Caco-2 (cell line): ENCODE results near the gene RCOR3. TPM values are rescaled to one million over a fixed set of nuclear protein-coding genes. Genes with fewer than 3 reads are reported as not detected.

ENCODE experiments used
- BruUV-seq: library from RNA; stranded (reverse); fragments of 400-500 nt; replicated peaks from 2 replicates; lab custom pipeline; 2021; lab: Mats Ljungman, UMichigan
- CTCF ChIA-PET: fragments of 300-600 bp; sonication (Branson Sonifier 250); formaldehyde crosslinking; loops from one replicate; lab custom pipeline; 2022; ENCODE audit warnings: antibody characterized with exemption; lab: Charles Lee
- POLR2A ChIA-PET: fragments of 300-600 bp; sonication (Branson Sonifier 250); formaldehyde crosslinking; loops from one replicate; lab custom pipeline; 2022; ENCODE audit warnings: antibody characterized with exemption; lab: Charles Lee
- DNase-seq, 2 experiments: peaks; one replicate each; pipeline versions ENCODE4 v3.0.0 to v3.0.0-alpha.2; 2020 to 2022
- H3K27me3 ChIP-seq: replicated peaks from 2 replicates; pipeline ENCODE4 v1.6.0; 2011; ENCODE audit warnings: low read length; ENCODE audit not compliant: control insufficient read depth, insufficient read depth
- H3K36me3 ChIP-seq: 2 replicates; pipeline ENCODE4 v1.5.1; 2011; ENCODE audit warnings: low read length; ENCODE audit not compliant: control insufficient read depth, insufficient read depth
- H3K4me1 ChIP-seq: fragments of 250-450 bp; sonication (Bioruptor Pico); 2 replicates; pipeline ENCODE4 v1.5.1; 2020; ENCODE audit warnings: mild to moderate bottlenecking
- H3K4me3 ChIP-seq: 2 replicates; pipeline ENCODE4 v1.5.1; 2011; ENCODE audit warnings: low read depth, mild to moderate bottlenecking, control low read depth, low read length
- H3K9me3 ChIP-seq: fragments of 250-450 bp; sonication (Bioruptor Pico); 2 replicates; pipeline ENCODE4 v1.5.1; 2020; ENCODE audit warnings: mild to moderate bottlenecking, moderate library complexity
- H3K27ac Mint-ChIP-seq: one replicate; pipeline ENCODE4 v1.8.0; 2022; ENCODE audit warnings: mixed read lengths; ENCODE audit not compliant: unreplicated experiment
- H3K27me3 Mint-ChIP-seq: one replicate; pipeline ENCODE4 v1.8.0; 2022; ENCODE audit warnings: mixed read lengths; ENCODE audit not compliant: insufficient read depth, unreplicated experiment
- H3K36me3 Mint-ChIP-seq: one replicate; pipeline ENCODE4 v1.8.0; 2022; ENCODE audit warnings: mild to moderate bottlenecking, mixed read lengths; ENCODE audit not compliant: insufficient read depth, unreplicated experiment
- H3K4me1 Mint-ChIP-seq: one replicate; pipeline ENCODE4 v1.8.0; 2022; ENCODE audit warnings: low read depth, mixed read lengths; ENCODE audit not compliant: unreplicated experiment
- H3K4me3 Mint-ChIP-seq: one replicate; pipeline ENCODE4 v1.8.0; 2022; ENCODE audit warnings: mild to moderate bottlenecking, moderate library complexity, mixed read lengths; ENCODE audit not compliant: unreplicated experiment
- H3K9me3 Mint-ChIP-seq: one replicate; pipeline ENCODE4 v1.8.0; 2022; ENCODE audit warnings: mixed read lengths; ENCODE audit not compliant: unreplicated experiment
- intact Hi-C: fragments of 100-400 bp; cut with micrococcal nuclease; formaldehyde crosslinking; loops from one replicate; pipeline ENCODE4 v1.10.0; 2022; ENCODE audit not compliant: unreplicated experiment
- total RNA-seq: library from RNA; stranded (reverse); gene quantifications from 2 replicates; pipeline ENCODE4 v1.2.3, GENCODE V29; 2022
- TF ChIP-seq, protein P1 (sequence below), 2 experiments: fragments of 200-600 bp in 1 of 2; IDR thresholded peaks; 1 replicate in 1 of 2; 2 replicates in 1 of 2; pipeline versions ENCODE4 v1.5.1 to v1.8.0; 2011 to 2022; ENCODE audit warnings: antibody characterized with exemption in 1 of 2, control low read depth in 1 of 2, inconsistent platforms in 1 of 2, low read depth in 1 of 2, low read length in 1 of 2, mild to moderate bottlenecking in 1 of 2, moderate library complexity in 1 of 2; ENCODE audit not compliant: insufficient read depth in 1 of 2, severe bottlenecking in 1 of 2, unreplicated experiment in 1 of 2

RCOR3 gene
- total RNA-seq, 1 experiment from 2014 or later: 42.3 TPM

DNA sequence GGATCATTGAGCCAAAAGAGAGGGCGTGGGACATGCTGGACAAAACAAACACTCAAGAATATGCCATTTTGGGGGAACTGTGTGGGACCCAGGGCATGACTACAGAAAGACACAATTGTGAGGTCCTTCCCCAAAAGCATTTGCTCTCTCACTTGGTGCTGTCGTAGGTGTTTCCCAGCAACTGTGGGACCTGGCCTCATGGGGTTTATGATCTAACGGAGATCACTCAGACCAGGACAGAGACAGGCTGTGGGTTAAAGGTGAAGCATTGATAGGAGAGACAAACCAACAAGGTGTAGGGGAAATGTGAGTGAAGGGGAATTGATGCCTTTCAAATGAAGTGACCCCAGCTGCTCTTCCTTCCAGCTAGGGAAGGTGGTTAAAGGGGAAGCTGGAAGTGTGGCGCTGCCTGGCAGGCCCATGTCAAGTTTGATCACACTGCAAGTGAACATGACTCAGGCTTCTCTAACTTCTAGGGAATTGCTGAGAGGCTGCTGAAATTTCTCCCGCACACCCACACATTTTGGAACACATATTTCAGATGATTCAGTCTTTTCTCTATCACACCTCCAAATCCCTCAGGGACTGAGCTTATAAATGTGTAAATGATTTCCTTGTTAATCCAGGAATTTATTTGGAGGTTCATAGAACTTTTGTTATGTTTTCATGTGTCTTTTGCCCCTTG is 97.7 kb downstream of the RCOR3 start:
- CTCF ChIA-PET: no interaction called here
- no TSS peak for BruUV-seq
- Mint-ChIP-seq H3K4me3 (no peak overlapping the region), H3K27ac (no peak overlapping the region), H3K9me3 (peaks cover 4% of the 10 kb centered on the region), H3K27me3 (no peaks in the 10 kb centered on the region), H3K36me3 (peaks cover 8% of the 10 kb centered on the region), H3K4me1 (no peaks in the 10 kb centered on the region)
- H3K9me3 ChIP-seq: no peaks in the 10 kb centered on the region; the same call in 1 of the 2 replicates
- H3K4me1 ChIP-seq: no peaks in the 10 kb centered on the region
- TF ChIP-seq, protein P1, sequence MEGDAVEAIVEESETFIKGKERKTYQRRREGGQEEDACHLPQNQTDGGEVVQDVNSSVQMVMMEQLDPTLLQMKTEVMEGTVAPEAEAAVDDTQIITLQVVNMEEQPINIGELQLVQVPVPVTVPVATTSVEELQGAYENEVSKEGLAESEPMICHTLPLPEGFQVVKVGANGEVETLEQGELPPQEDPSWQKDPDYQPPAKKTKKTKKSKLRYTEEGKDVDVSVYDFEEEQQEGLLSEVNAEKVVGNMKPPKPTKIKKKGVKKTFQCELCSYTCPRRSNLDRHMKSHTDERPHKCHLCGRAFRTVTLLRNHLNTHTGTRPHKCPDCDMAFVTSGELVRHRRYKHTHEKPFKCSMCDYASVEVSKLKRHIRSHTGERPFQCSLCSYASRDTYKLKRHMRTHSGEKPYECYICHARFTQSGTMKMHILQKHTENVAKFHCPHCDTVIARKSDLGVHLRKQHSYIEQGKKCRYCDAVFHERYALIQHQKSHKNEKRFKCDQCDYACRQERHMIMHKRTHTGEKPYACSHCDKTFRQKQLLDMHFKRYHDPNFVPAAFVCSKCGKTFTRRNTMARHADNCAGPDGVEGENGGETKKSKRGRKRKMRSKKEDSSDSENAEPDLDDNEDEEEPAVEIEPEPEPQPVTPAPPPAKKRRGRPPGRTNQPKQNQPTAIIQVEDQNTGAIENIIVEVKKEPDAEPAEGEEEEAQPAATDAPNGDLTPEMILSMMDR (IDR thresholded peaks at IDR 0.05; ENCODE audit: insufficient read depth in 1 of 2, low read depth in 1 of 2, low read length in 1 of 2, severe bottlenecking in 1 of 2, unreplicated experiment in 1 of 2): no peak
- H3K4me3 ChIP-seq: no peak overlapping the region
- no peaks in the 10 kb centered on the region for H3K27me3 ChIP-seq
- no peak for DNase-seq
- no peaks in the 10 kb centered on the region for H3K36me3 ChIP-seq
- POLR2A ChIA-PET: no interaction called here
- intact Hi-C loops: no loop called here

DNA sequence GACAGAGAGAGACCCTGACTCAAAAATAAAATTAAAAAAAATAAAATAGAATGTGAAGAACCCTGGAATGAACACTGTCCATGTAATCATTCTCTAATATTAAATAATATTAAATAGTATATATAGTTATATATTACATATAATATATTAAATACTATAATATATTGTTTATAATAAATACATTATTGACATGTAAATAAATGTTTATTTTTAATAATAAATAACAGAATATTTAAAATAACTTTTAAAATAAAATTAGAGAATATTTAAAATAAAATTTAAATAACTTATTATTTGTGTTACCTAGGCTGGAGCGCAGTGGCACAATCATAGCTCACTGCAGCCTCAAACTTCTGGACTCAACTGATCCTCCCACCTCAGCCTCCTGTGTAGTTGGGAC is 99.5 kb downstream of the RCOR3 start:
- Histone ChIP-seq H3K27me3 (no peaks in the 10 kb centered on the region), H3K4me3 (no peak overlapping the region), H3K36me3 (no peaks in the 10 kb centered on the region), H3K4me1 (no peaks in the 10 kb centered on the region), H3K9me3 (no peaks in the 10 kb centered on the region)
- H3K4me1 Mint-ChIP-seq: no peaks in the 10 kb centered on the region
- no peak for DNase-seq
- BruUV-seq: no TSS peak
- TF ChIP-seq, protein P1 (IDR thresholded peaks at IDR 0.05; ENCODE audit: insufficient read depth in 1 of 2, low read depth in 1 of 2, low read length in 1 of 2, severe bottlenecking in 1 of 2, unreplicated experiment in 1 of 2): no peak
- intact Hi-C loops: no loop called here
- H3K9me3 Mint-ChIP-seq: no peaks in the 10 kb centered on the region
- POLR2A ChIA-PET: no interaction called here
- no peak overlapping the region for H3K4me3 Mint-ChIP-seq
- H3K27me3 Mint-ChIP-seq: no peaks in the 10 kb centered on the region
- no peak overlapping the region for H3K27ac Mint-ChIP-seq
- CTCF ChIA-PET: no interaction called here
- H3K36me3 Mint-ChIP-seq: peaks cover 6% of the 10 kb centered on the region

DNA sequence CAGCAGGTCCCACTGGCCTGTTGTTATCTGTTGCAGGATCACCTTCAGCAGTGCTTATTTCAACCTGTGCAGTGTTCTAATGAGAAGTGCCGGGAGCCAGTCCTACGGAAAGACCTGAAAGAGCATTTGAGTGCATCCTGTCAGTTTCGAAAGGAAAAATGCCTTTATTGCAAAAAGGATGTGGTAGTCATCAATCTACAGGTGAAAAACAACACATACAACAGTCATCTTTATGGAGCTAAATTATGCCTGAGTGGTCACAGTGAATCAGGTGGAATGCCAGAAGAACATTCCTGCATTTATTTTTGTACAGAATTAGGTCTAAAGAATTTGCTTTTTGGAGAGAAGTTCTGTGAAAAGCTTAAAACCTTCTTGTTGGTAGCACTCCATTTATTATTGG is 100.7 kb downstream of the RCOR3 start:
- intact Hi-C loops: no loop called here
- no peak overlapping the region for H3K4me3 Mint-ChIP-seq
- no peaks in the 10 kb centered on the region for H3K9me3 Mint-ChIP-seq

More for the DNA sequence above, 100.7 kb downstream of the RCOR3 start:
- H3K27me3 ChIP-seq: no peaks in the 10 kb centered on the region
- H3K27me3 Mint-ChIP-seq: no peaks in the 10 kb centered on the region
- BruUV-seq: no TSS peak
- TF ChIP-seq, protein P1 (IDR thresholded peaks at IDR 0.05; ENCODE audit: insufficient read depth in 1 of 2, low read depth in 1 of 2, low read length in 1 of 2, severe bottlenecking in 1 of 2, unreplicated experiment in 1 of 2): no peak
- H3K36me3 ChIP-seq: no peaks in the 10 kb centered on the region
- H3K36me3 Mint-ChIP-seq: peaks cover 6% of the 10 kb centered on the region
- H3K4me1 Mint-ChIP-seq: no peaks in the 10 kb centered on the region
- H3K4me1 ChIP-seq: no peaks in the 10 kb centered on the region
- CTCF ChIA-PET: no interaction called here
- POLR2A ChIA-PET: no interaction called here
- no peak overlapping the region for H3K4me3 ChIP-seq
- no peaks in the 10 kb centered on the region for H3K9me3 ChIP-seq
- DNase-seq: no peak
- H3K27ac Mint-ChIP-seq: no peak overlapping the region
